Jurkat, Clone E6-1 (cell line): Measurements from ENCODE around the gene SDK1.
"Not testable (repeated sequence)": the region's sequence is repeated elsewhere in the genome, so short reads cannot be mapped to it uniquely, and the experiment has no call there.

Source experiments
- DNase-seq: peaks from one replicate; pipeline ENCODE4 v3.0.0-alpha.2; 2011; ENCODE audit warnings: low read depth, low spot score
- H3K4me3 ChIP-seq: 2 replicates; pipeline ENCODE4 v1.5.1; 2011; ENCODE audit warnings: mild to moderate bottlenecking, low read length, control low read depth, moderate library complexity

Gene SDK1

GRCh38 chr7:4245866-4246470, 944.9 kb downstream of the SDK1 start:
- H3K4me3 ChIP-seq = no peak overlapping the region

GRCh38 chr7:4246536-4246935, 945.5 kb downstream of the SDK1 start:
- no peak for DNase-seq
- no peak overlapping the region for H3K4me3 ChIP-seq

More at GRCh38 chr7:4245866-4246470, 944.9 kb downstream of the SDK1 start:
- DNase-seq = no peak

- no peak for DNase-seq
- H3K4me3 ChIP-seq = no peak overlapping the region
Measured at GRCh38 chr7:4247106-4247876, 946.2 kb downstream of the SDK1 start.

GRCh38 chr7:4248295-4248694, 947.2 kb downstream of the SDK1 start:
- no peak for DNase-seq
- H3K4me3 ChIP-seq = no peak overlapping the region

- H3K4me3 ChIP-seq = no peak overlapping the region
- DNase-seq = no peak
Measured at GRCh38 chr7:4249241-4249640, 948.2 kb downstream of the SDK1 start.

- no peak overlapping the region for H3K4me3 ChIP-seq
- DNase-seq = no peak
Measured at GRCh38 chr7:4255336-4255735, 954.3 kb downstream of the SDK1 start.

- no peak for DNase-seq
- no peak overlapping the region for H3K4me3 ChIP-seq
Measured at GRCh38 chr7:4256286-4256685, 955.2 kb downstream of the SDK1 start.

GRCh38 chr7:4257146-4258111, 956.4 kb downstream of the SDK1 start:
- no peak for DNase-seq
- no peak overlapping the region for H3K4me3 ChIP-seq

GRCh38 chr7:4260116-4260515, 959.1 kb downstream of the SDK1 start:
- H3K4me3 ChIP-seq, DNase-seq: not testable (repeated sequence)

GRCh38 chr7:4260867-4261600, 960.0 kb downstream of the SDK1 start:
- no peak overlapping the region for H3K4me3 ChIP-seq
- no peak for DNase-seq

GRCh38 chr7:4261601-4261960, 960.5 kb downstream of the SDK1 start:
- no peak for DNase-seq
- H3K4me3 ChIP-seq = no peak overlapping the region

GRCh38 chr7:4264206-4264605, 963.2 kb downstream of the SDK1 start:
- H3K4me3 ChIP-seq, DNase-seq: not testable (repeated sequence)

- H3K4me3 ChIP-seq = no peak overlapping the region
- DNase-seq = no peak
Measured at GRCh38 chr7:4265066-4265465, 964.0 kb downstream of the SDK1 start.

- DNase-seq = no peak
- H3K4me3 ChIP-seq = no peak overlapping the region
Measured at GRCh38 chr7:4265676-4266075, 964.6 kb downstream of the SDK1 start.

- DNase-seq = no peak
- H3K4me3 ChIP-seq = no peak overlapping the region
Measured at GRCh38 chr7:4266270-4267040, 965.4 kb downstream of the SDK1 start.

- no peak overlapping the region for H3K4me3 ChIP-seq
- DNase-seq = no peak
Measured at GRCh38 chr7:4267341-4268039, 966.4 kb downstream of the SDK1 start.

GRCh38 chr7:4268040-4268965, 967.3 kb downstream of the SDK1 start:
- H3K4me3 ChIP-seq = no peak overlapping the region
- no peak for DNase-seq
